ENCODE data around the gene UGP2.
"Not testable (repeated sequence)": the region's sequence is repeated elsewhere in the genome, so short reads cannot be mapped to it uniquely, and the experiment has no call there.

The UGP2 gene

GRCh38 chr2:63841254-63842022, at the start of gene UGP2:
Gene UGP2, plus strand, starts transcription at chr2:63841896. Its CDS starts 290 bp downstream, at chr2:63842186.
- DNase-seq, result peak; percentile 90

GRCh38 chr2:63792530-63792929, 49.2 kb upstream of the UGP2 start:
- DNase-seq, result no peak

GRCh38 chr2:63796366-63796765, 45.3 kb upstream of the UGP2 start:
- DNase-seq, result peak; percentile 22

GRCh38 chr2:63796796-63797195, 44.9 kb upstream of the UGP2 start:
- DNase-seq, result no peak

GRCh38 chr2:63801455-63801854, 40.2 kb upstream of the UGP2 start:
- DNase-seq, result no peak

GRCh38 chr2:63805412-63805811, 36.3 kb upstream of the UGP2 start:
- DNase-seq, result no peak

GRCh38 chr2:63808036-63808435, 33.7 kb upstream of the UGP2 start:
- DNase-seq, result not testable (repeated sequence)

- not testable (repeated sequence) for DNase-seq
Observed at GRCh38 chr2:63808911-63809310, 32.8 kb upstream of the UGP2 start.

- no peak for DNase-seq
Observed at GRCh38 chr2:63811063-63811462, 30.6 kb upstream of the UGP2 start.

- not testable (repeated sequence) for DNase-seq
Observed at GRCh38 chr2:63811870-63812269, 29.8 kb upstream of the UGP2 start.

- DNase-seq, result no peak
Observed at GRCh38 chr2:63814114-63814513, 27.6 kb upstream of the UGP2 start.

- DNase-seq, result no peak
Observed at GRCh38 chr2:63817382-63817781, 24.3 kb upstream of the UGP2 start.

- no peak for DNase-seq
Observed at GRCh38 chr2:63818271-63818670, 23.4 kb upstream of the UGP2 start.

GRCh38 chr2:63819256-63819655, 22.4 kb upstream of the UGP2 start:
- no peak for DNase-seq

- DNase-seq, result no peak
Observed at GRCh38 chr2:63819765-63820717, 21.7 kb upstream of the UGP2 start.

GRCh38 chr2:63820969-63821368, 20.7 kb upstream of the UGP2 start:
- no peak for DNase-seq

GRCh38 chr2:63821396-63821795, 20.3 kb upstream of the UGP2 start:
- DNase-seq, result no peak

- DNase-seq, result no peak
Observed at GRCh38 chr2:63822478-63822877, 19.2 kb upstream of the UGP2 start.

GRCh38 chr2:63827749-63828148, 13.9 kb upstream of the UGP2 start:
- peak; percentile 56 for DNase-seq

GRCh38 chr2:63831176-63831575, 10.5 kb upstream of the UGP2 start:
- no peak for DNase-seq

GRCh38 chr2:63834401-63834800, 7.3 kb upstream of the UGP2 start:
- DNase-seq, result no peak

- DNase-seq, result no peak
Observed at GRCh38 chr2:63837036-63837594, 4.6 kb upstream of the UGP2 start.

GRCh38 chr2:63840081-63840784, 1.5 kb upstream of the UGP2 start:
- DNase-seq, result no peak
